ENCODE data around the gene ACYP2.
"Not testable (repeated sequence)": the region's sequence is repeated elsewhere in the genome, so short reads cannot be mapped to it uniquely, and the experiment has no call there.

ACYP2 gene

DNA sequence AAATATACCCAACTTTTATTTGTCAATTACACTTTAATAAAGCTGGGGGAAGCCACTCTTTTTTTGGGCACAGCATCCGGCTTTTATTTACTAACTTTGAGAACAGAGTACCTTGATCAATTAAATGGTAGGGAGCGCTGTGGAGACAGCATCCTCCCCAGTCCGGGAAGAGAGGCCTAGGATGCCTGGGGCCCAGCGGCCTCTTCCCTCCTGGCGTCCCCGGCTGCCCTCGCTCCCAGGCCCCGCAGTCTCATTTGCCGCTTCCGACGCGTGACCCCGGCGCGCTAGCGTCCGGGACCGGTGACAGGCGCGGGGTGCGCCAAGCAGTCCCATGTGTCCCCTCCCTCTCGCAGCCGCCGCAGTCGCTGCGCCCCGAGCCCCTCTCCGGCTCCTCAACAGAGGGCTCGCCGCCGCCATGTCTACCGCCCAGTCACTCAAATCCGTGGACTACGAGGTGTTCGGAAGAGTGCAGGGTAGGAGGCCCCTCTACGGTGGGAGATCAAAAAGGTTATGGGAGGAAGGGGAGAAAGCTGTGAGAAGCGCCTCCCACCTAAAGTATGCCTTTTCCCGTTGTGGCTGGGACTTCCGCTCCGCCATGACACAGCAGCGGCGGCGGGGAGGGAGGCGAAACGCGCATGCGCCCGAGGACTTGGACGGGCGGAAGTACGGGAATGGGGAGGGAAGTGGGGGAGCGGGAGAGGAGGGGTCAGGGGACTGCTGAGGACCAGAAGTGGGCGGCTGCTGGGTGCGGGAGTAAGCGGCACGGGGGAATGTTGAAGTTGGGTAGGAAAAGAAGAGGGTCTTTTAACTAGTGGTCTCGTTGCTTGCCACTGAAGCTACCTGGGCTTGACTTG is at the start of gene ACYP2:
TSS of gene ACYP2 (plus strand) at position 332 of the 854 bp plus-strand sequence.
- peak; percentile 88 for DNase-seq (ENCODE audit: low read depth)

DNA sequence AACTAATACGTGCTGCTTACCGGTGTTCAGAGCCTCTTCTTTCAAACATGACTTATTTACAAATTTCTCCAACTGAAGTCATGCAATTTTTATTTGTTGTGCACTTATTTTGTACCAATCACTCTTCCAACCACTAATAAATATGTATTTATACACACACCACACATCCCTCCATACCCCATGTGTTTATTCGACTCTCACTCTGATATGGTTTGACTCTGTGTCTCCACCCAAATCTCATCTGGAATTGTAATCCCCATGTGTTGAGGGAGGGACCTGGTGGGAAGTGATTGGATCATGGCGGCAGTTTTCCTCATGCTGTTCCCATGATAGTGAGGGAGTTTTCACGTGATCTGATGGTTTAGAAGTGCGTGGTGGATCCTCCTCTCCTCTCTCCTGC is 49.5 kb upstream of the ACYP2 start:
- no peak for DNase-seq (ENCODE audit: low read depth)

DNA sequence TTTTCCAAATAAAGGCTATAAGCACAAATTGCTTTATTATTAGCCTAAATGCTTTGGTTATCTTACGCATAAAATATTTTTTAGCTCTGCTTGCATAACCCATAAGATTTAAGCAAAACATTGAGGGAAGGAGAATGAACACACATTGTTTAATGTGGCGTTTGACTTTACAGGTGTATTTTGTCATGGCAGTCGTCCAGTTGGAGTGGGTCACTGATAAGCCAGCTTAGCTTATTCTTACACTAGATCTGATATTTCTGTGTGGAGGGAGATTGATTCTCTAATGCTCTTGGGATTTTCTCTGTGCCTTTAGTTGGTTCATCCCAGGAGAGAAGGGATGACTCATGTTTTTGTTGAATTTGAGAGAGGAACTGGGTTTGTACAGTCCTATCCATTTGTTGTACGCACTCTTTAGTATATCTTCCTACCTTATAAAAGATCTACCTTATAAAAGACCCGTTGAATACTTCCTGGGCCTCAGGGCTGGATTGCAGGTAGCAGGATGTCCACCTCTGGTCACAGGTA is 47.5 kb upstream of the ACYP2 start:
- DNase-seq (ENCODE audit: low read depth) = no peak

- DNase-seq (ENCODE audit: low read depth) = not testable (repeated sequence)
Measured at GRCh38 chr2:54072483-54072882, 42.9 kb upstream of the ACYP2 start.

GRCh38 chr2:54073796-54074195 is 41.6 kb upstream of the ACYP2 start:
- no peak for DNase-seq (ENCODE audit: low read depth)

DNA sequence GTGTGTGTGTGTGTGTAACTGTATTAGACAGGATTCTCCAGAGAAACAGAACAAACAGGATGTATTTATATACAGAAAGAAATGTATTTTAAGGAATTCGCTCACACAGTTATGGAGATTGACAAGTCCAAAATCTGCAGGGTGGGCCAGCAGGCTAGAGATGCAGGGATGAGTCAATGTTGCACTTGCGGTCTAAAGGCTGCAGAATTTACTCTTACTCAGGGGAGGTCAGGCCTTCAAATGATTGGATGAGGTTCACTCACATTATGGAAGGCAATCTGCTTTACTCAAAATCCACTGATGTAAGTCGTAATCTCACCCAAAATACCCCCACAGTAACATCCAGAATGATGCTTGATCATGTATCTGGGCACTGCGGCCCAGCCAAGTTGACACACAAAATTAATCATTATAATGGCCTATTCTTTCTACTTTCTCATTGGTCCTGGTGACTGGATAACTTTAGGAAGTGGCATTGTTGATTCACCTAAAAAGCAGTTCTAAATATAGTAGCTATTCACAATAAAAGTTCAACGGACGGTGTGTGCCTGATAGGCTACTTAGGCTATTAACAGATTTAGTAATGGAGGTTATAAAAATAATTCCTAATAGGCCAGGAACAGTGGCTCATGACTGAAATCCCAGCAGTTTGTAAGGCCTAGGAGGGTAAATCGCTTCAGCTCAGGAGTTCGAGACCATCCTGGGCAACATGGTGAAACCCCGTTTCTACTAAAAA is 40.6 kb upstream of the ACYP2 start:
- no peak for DNase-seq (ENCODE audit: low read depth)

DNA sequence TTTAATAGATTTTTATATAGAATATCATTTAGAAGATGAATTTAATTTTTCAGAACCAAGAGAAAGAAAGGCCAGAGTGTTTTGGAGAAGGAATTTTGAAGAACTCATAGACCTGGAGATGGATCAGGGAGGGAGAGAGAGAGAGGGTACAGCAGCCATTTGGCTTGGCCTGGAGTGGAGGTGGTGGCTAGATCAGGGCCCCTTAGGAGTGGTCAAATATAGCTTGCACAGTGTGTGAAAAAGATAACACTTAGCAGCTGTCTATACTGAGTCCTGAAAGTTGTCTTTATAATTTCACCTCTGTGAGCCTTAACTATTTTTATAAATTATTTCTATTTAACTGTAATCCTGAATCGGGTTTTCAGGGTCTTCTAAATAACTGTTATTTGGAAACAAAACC is 38.8 kb upstream of the ACYP2 start:
- DNase-seq (ENCODE audit: low read depth) = no peak

DNA sequence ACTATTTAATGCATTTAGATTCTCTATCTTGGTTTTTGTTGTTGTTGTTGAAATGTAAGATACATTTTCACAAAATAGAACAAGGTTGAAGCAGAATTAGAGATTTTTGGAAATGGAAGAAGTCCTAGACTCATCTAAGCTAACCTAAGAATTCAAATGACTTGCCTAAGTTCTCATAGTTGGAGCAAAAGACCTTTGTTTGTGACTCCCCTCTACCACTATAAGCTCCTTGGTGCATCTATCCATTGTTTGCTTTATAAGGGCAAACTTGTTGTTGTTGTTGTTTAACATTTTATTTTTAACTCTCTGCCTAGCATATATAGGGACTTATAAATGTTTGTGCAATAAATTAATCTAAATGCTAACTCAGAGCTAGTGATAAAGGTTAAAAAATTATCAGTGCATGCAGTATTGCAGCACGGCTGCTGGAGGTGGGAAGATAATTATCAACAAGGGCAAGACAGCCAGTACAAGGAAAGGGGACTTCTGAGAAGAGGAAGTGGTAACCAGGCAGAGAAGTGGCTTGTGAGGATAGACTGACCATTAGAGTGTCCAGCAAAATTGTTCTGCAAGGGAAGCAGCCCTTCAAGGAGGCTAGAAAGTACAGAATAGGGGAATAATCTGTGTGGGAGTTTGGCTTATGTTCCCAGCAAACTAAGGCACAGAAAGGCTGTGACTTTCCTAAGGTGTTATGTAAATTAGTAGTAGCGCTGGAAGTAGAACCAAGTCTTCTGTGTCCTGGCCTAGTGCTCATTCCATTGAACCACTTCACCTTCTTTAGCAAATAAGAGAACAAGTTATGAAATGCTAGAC is 38.1 kb upstream of the ACYP2 start:
- no peak for DNase-seq (ENCODE audit: low read depth)

GRCh38 chr2:54079331-54079730 is 36.1 kb upstream of the ACYP2 start:
- no peak for DNase-seq (ENCODE audit: low read depth)

- no peak for DNase-seq (ENCODE audit: low read depth)
Measured at GRCh38 chr2:54081574-54081973, 33.8 kb upstream of the ACYP2 start.

GRCh38 chr2:54083021-54083420 is 32.4 kb upstream of the ACYP2 start:
- DNase-seq (ENCODE audit: low read depth) = no peak

GRCh38 chr2:54083445-54083844 is 32.0 kb upstream of the ACYP2 start:
- DNase-seq (ENCODE audit: low read depth) = no peak

DNA sequence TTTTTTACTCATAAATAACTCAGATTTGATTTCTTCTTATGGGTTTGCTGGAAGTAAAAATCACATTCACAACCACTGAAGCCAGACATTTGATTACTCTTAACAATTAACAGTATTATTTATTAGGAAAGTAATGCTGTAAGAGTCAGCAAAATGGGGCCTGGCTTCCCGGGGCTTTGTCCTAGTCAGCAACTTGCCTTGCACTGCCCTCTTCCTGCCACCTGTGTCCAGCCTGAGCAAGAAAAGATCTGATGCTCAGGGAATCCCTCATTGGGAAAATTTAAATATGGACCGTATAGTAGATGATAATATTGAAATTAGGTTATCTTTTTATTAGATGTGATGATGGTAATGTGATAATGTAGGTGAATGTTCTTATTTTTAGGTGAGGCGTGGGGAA is 30.8 kb upstream of the ACYP2 start:
- DNase-seq (ENCODE audit: low read depth) = no peak

- no peak for DNase-seq (ENCODE audit: low read depth)
Measured at GRCh38 chr2:54085069-54085468, 30.3 kb upstream of the ACYP2 start.

DNA sequence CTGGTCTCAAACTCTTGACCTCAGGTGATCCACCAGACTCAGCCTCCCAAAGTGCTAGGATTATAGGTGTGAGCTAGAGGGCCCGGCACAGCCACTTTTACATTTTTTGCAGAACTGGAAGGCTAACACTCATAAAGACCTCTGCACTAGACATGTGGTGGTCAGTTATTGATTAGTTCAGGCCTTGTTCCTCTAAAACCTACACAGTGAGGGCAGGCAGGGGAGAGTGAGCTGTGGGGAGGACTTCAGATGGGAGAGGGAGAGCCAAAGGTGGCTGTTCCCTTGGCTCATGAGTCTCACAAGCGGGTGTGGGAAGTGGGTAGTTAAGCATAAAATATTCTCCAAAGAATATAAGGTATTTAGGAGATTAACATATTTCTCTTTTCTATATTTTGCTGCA is 29.3 kb upstream of the ACYP2 start:
- DNase-seq (ENCODE audit: low read depth) = no peak

DNA sequence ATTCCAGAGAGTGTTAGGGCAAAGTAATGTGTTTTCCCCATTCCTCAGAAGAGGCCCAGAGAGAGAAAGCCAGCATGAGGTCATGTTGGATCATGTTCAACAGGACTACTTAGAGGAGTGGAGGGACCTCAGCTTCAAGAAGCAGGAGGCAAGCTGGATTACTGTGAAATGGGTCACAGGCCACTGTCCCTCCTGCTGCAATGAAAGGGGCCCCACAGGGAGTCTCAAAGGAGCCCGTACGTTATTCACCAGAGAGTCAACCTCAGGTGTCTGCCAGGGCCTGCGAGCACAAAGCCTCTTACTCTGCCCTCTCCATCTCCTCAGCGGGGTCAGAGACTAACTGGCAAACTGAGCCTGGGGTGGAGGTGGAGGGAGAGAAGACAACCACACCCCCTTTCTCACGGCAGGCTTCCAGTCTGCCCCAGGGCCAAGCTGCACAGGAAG is 27.2 kb upstream of the ACYP2 start:
- no peak for DNase-seq (ENCODE audit: low read depth)

GRCh38 chr2:54088719-54089118 is 26.7 kb upstream of the ACYP2 start:
- DNase-seq (ENCODE audit: low read depth) = no peak

- no peak for DNase-seq (ENCODE audit: low read depth)
Measured at GRCh38 chr2:54090521-54091117, 24.8 kb upstream of the ACYP2 start.

DNA sequence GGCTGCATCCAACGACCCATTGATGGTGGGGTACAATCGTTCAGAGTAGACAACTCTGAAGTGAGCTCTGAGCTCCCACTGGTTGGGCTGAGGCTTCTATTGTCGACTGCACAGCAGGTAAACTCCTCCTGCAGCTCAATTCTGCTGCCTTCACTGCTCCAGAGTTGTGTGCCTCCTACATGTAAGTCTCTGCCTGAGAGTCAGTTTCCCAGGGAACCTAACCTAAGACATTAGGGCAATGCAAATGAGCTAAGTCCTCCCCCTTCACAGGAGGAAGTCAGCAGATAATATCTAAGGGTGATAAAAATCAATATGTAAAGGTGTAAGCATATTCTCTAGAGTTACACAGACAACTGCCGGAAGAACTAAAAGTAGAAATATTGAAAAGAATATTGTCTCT is 22.5 kb upstream of the ACYP2 start:
- no peak for DNase-seq (ENCODE audit: low read depth)

DNA sequence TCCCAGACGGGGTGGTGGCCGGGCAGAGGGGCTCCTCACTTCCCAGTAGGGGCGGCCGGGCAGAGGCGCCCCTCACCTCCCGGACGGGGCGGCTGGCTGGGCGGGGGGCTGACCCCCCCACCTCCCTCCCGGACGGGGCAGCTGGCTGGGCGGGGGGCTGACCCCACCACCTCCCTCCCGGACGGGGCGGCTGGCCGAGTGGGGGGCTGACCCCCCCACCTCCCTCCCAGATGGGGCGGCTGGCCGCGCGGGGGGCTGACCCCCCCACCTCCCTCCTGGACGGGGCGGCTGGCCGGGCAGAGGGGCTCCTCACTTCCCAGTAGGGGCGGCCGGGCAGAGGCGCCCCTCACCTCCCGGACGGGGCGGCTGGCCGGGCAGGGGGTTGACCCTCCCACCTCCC is 20.0 kb upstream of the ACYP2 start:
- not testable (repeated sequence) for DNase-seq (ENCODE audit: low read depth)

DNA sequence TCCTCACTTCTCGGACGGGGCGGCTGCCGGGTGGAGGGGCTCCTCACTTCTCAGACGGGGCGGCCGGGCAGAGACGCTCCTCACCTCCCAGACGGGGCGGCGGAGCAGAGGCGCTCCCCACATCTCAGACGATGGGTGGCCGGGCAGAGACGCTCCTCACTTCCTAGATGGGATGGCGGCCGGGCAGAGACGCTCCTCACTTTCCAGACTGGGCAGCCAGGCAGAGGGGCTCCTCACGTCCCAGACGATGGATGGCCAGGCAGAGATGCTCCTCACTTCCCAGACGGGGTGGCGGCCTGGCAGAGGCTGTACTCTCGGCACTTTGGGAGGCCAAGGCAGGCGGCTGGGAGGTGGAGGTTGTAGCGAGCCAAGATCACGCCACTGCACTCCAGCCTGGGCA is 19.3 kb upstream of the ACYP2 start:
- not testable (repeated sequence) for DNase-seq (ENCODE audit: low read depth)

DNA sequence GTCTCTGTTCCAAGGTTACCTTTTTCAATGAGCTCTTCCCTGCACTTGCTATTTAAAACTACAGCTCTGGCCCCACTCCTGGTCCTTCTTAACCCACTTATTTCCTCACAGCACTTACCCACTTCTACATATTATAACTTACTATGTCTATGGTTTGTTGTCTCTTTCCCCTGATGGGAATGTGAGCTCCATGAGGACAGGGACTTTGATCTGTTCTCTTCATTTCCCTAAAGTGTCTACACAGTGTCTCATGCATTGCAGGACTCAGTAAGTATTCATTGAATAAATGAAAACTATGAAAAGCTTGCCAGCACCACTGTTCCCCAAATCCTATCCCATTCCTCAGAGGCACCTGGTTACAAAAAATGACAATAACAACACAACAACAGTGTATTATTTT is 18.3 kb upstream of the ACYP2 start:
- DNase-seq (ENCODE audit: low read depth) = no peak
